Endothelial cell of umbilical vein (primary cell): Measurements from ENCODE around the gene FYB1. TPM values are rescaled to one million over a fixed set of nuclear protein-coding genes. Genes with fewer than 3 reads are reported as not detected.

Source experiments
- BruUV-seq: library from RNA; stranded (reverse); fragments of 400-500 nt; replicated peaks from 2 replicates; lab custom pipeline; 2021; lab: Mats Ljungman, UMichigan
- CTCF ChIA-PET: fragments of 300-600, 350-600 bp; sonication (Branson Sonifier 250); formaldehyde crosslinking; loops from one replicate; lab custom pipeline; 2021; ENCODE audit warnings: antibody characterized with exemption, inconsistent platforms; lab: Charles Lee
- POLR2A ChIA-PET: fragments of 300-600, 350-600 bp; sonication (Branson Sonifier 250); formaldehyde crosslinking; loops from one replicate; lab custom pipeline; 2021; ENCODE audit warnings: antibody characterized with exemption, inconsistent platforms; lab: Charles Lee
- DNase-seq: peaks from one replicate; pipeline ENCODE4 v3.0.0-alpha.2; 2011; ENCODE audit warnings: low read depth, low spot score
- FAIRE-seq: peaks from 2 replicates; lab custom pipeline; 2011; peaks lifted over from hg19 to GRCh38; lab: Jason Lieb, UNC
- H2AFZ ChIP-seq: 2 replicates; pipeline ENCODE4 v1.6.0; 2012; ENCODE audit warnings: low read depth, low read length, control low read depth, inconsistent platforms
- H3K27ac ChIP-seq: 2 replicates; pipeline ENCODE4 v1.5.1; 2011; ENCODE audit warnings: low read depth, mild to moderate bottlenecking, control low read depth, low read length, moderate library complexity; ENCODE audit not compliant: insufficient read depth
- H3K27me3 ChIP-seq, 2 experiments: 2 replicates each; pipeline versions ENCODE4 v1.6.0 to v1.6.1; 2011; ENCODE audit warnings: low read length in 2 of 2, mixed read lengths in 1 of 2; ENCODE audit not compliant: control insufficient read depth in 2 of 2, insufficient read depth in 2 of 2
- H3K36me3 ChIP-seq, 2 experiments: 2 replicates in 1 of 2; 3 replicates in 1 of 2; pipeline ENCODE4 v1.5.1; 2011; ENCODE audit warnings: low read length in 2 of 2, mild to moderate bottlenecking in 1 of 2, moderate library complexity in 1 of 2; ENCODE audit not compliant: control insufficient read depth in 2 of 2, insufficient read depth in 2 of 2; ENCODE audit errors: extremely low read depth in 1 of 2
- H3K4me1 ChIP-seq: 3 replicates; pipeline ENCODE4 v1.5.1; 2011; ENCODE audit warnings: mild to moderate bottlenecking, low read length; ENCODE audit not compliant: control insufficient read depth, insufficient read depth; ENCODE audit errors: extremely low read depth
- H3K4me2 ChIP-seq: 2 replicates; pipeline ENCODE4 v1.6.1; 2011; ENCODE audit warnings: low read length, control low read depth, mixed read lengths; ENCODE audit not compliant: insufficient read depth
- H3K4me3 ChIP-seq, 3 experiments: fragments of 200-600 bp in 1 of 3; sonication (generic), shearing (Covaris generic) in 1 of 3; replicated peaks in 1 of 3; 2 replicates each; pipeline ENCODE4 v1.5.1; 2011 to 2016; ENCODE audit warnings: control low read depth in 3 of 3, low read length in 3 of 3, mild to moderate bottlenecking in 2 of 3, inconsistent platforms in 1 of 3, low read depth in 1 of 3, moderate library complexity in 1 of 3; ENCODE audit not compliant: insufficient read depth in 1 of 3
- H3K79me2 ChIP-seq: 2 replicates; pipeline ENCODE4 v1.6.0; 2012; ENCODE audit warnings: low read length, inconsistent platforms; ENCODE audit not compliant: control insufficient read depth, insufficient read depth
- H3K9ac ChIP-seq: replicated peaks from 2 replicates; pipeline ENCODE3; 2011; ENCODE audit warnings: low read length, control low read depth; ENCODE audit not compliant: insufficient read depth; ENCODE audit errors: extremely low read depth
- H3K9me1 ChIP-seq: replicated peaks from 3 replicates; pipeline ENCODE4 v1.6.0; 2011; ENCODE audit warnings: mild to moderate bottlenecking, low read length; ENCODE audit not compliant: control insufficient read depth, insufficient read depth; ENCODE audit errors: extremely low read depth
- H3K9me3 ChIP-seq: replicated peaks from 2 replicates; pipeline ENCODE4 v1.5.1; 2012; ENCODE audit warnings: low read length, inconsistent platforms; ENCODE audit not compliant: control insufficient read depth, insufficient read depth
- H4K20me1 ChIP-seq: replicated peaks from 2 replicates; pipeline ENCODE3; 2011; ENCODE audit warnings: mild to moderate bottlenecking, low read length; ENCODE audit not compliant: control insufficient read depth, insufficient read depth; ENCODE audit errors: extremely low read depth
- CTCF ChIP-seq, 2 donors: IDR thresholded peaks; 1 replicate in 1 of 2; 2 replicates in 1 of 2; pipeline ENCODE4 v1.5.1; 2011; ENCODE audit warnings: low read length in 2 of 2, mild to moderate bottlenecking in 2 of 2, moderate library complexity in 2 of 2, control low read depth in 1 of 2, inconsistent platforms in 1 of 2, low read depth in 1 of 2; ENCODE audit not compliant: insufficient read depth in 1 of 2; ENCODE audit errors: extremely low read depth in 1 of 2
- EZH2 ChIP-seq: IDR thresholded peaks from 2 replicates; pipeline ENCODE4 v1.6.1; 2012; ENCODE audit warnings: borderline replicate concordance, low read depth, mild to moderate bottlenecking, moderate library complexity, low read length, inconsistent platforms; ENCODE audit not compliant: severe bottlenecking
- FOS ChIP-seq: IDR thresholded peaks from 2 replicates; pipeline ENCODE4 v1.6.1; 2011; ENCODE audit warnings: mild to moderate bottlenecking, low read length, moderate library complexity, borderline replicate concordance; ENCODE audit not compliant: insufficient read depth
- GATA2 ChIP-seq: IDR thresholded peaks from 2 replicates; pipeline ENCODE4 v1.7.0; 2011; ENCODE audit warnings: low read depth, mild to moderate bottlenecking, moderate library complexity, mixed read lengths, low read length; ENCODE audit not compliant: insufficient read length, insufficient read depth
- JUN ChIP-seq: IDR thresholded peaks from 2 replicates; pipeline ENCODE4 v1.6.1; 2011; ENCODE audit warnings: borderline replicate concordance, low read depth; ENCODE audit not compliant: insufficient read length, insufficient read depth
- MAX ChIP-seq: IDR thresholded peaks from 2 replicates; pipeline ENCODE4 v1.6.1; 2011; ENCODE audit not compliant: insufficient read depth, insufficient read length
- MYC ChIP-seq: IDR thresholded peaks from one replicate; pipeline ENCODE4 v1.6.1; 2011; ENCODE audit warnings: mild to moderate bottlenecking, low read depth, low read length
- POLR2A ChIP-seq: IDR thresholded peaks from 2 replicates; pipeline ENCODE4 v1.6.1; 2012; ENCODE audit warnings: low read depth, mild to moderate bottlenecking, control low read depth, low read length
- POLR2AphosphoS5 ChIP-seq: IDR thresholded peaks from 2 replicates; pipeline ENCODE4 v1.6.1; 2012; ENCODE audit warnings: low read depth, mild to moderate bottlenecking, control low read depth, low read length, moderate library complexity; ENCODE audit not compliant: insufficient read depth
- dilution Hi-C: fragments of 300-500 bp; cut with MboI; formaldehyde crosslinking; loops from one replicate; pipeline ENCODE4 v1.15.0; 2019; ENCODE audit warnings: low sequenced_read_pairs; ENCODE audit not compliant: extremely low pct_ligation_motif_present
- intact Hi-C: fragments of 100-400 bp; cut with micrococcal nuclease; formaldehyde crosslinking; loops from one replicate; pipeline ENCODE4 v1.10.0; 2022
- polyA plus RNA-seq, 4 experiments: library from polyadenylated mRNA; depleted of rRNA in 3 of 4; stranded (reverse) in 3 of 4; unstranded in 1 of 4; fragments of >200 nt; gene quantifications; 2 replicates each; pipeline versions ENCODE4 v1.2.1 to v1.2.3, GENCODE V29; 2011 to 2012; ENCODE audit warnings: missing spikeins in 1 of 4
- total RNA-seq: library from RNA; stranded (reverse); gene quantifications from 2 replicates; pipeline ENCODE4 v1.2.3, GENCODE V29; 2021

FYB1 gene
- total and polyA plus RNA-seq, 2 donors (not counting 3 experiments of a cell fraction or from before 2014, with no cell fraction given) = 0.44 TPM; not detected in 1

GRCh38 chr5:39211773-39212172 is 7.6 kb downstream of the FYB1 start:
- no peaks in the 10 kb centered on the region for H3K36me3 ChIP-seq

More at GRCh38 chr5:39211773-39212172, 7.6 kb downstream of the FYB1 start:
- TF ChIP-seq JUN (no peak), MYC (no peak), MAX (no peak), GATA2 (no peak), CTCF (IDR thresholded peaks at IDR 0.05; ENCODE audit: extremely low read depth in 1 of 2, insufficient read depth in 1 of 2, low read depth in 1 of 2, low read length in 2 of 2) (no peak), EZH2 (no peak), POLR2AphosphoS5 (no peak), POLR2A (no peak), FOS (no peak)
- Histone ChIP-seq H3K79me2 (no peaks in the 10 kb centered on the region), H3K27ac (no peak overlapping the region), H2AFZ (no peak overlapping the region), H3K4me2 (no peak overlapping the region), H3K4me1 (no peaks in the 10 kb centered on the region), H4K20me1 (no peaks in the 10 kb centered on the region), H3K9me1 (no peaks in the 10 kb centered on the region), H3K9me3 (no peaks in the 10 kb centered on the region), H3K4me3 (no peak overlapping the region), H3K9ac (no peak overlapping the region), H3K27me3 (no peaks in the 10 kb centered on the region)
- no TSS peak for BruUV-seq
- ChIA-PET POLR2A (no interaction called here), CTCF (interaction anchor here (0.9 to 1.4 kb wide), 4 partner anchors 10 to 131 kb away, joined by 3 to 5 read pairs (median 4); no protein-coding TSS in a partner anchor)
- intact Hi-C loops (loop anchor here (10.0 kb wide), 1 partner anchor 137 kb away; the partner anchor contains the start of gene RICTOR), dilution Hi-C loops (no loop called here)
- FAIRE-seq (no peak), DNase-seq (no peak)
